GM21515 (cell line): ENCODE results near the gene PROSER1.
"Not testable (repeated sequence)": the region's sequence is repeated elsewhere in the genome, so short reads cannot be mapped to it uniquely, and the experiment has no call there.

Experiments
- ATAC-seq: cut with Tn5 transposase; IDR thresholded peaks from one replicate; pipeline ENCODE4 v1.9.1; 2021; ENCODE audit not compliant: unreplicated experiment

The PROSER1 gene

GRCh38 chr13:39032150-39032549 is 5.7 kb downstream of the PROSER1 start:
- no peak for ATAC-seq

DNA sequence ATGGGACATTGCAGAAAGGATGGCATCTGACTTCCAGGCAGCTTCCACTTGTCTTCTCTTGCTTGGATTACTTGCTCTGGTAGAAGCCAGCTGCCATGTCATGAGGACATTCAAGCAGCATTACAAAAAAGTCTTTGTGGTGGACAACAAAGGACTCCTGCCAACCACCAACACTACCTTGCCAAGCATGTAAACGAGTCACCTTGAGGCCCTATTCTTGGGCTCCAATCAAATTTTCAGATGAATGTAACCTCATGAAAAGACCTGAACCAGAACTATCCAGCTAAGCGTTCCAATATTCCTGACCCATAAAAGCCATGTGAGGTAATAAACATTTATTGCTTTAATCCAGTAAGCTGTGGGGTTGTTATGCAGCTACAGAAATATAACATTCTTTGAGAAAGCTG is 12.5 kb downstream of the PROSER1 start:
- ATAC-seq: no peak

DNA sequence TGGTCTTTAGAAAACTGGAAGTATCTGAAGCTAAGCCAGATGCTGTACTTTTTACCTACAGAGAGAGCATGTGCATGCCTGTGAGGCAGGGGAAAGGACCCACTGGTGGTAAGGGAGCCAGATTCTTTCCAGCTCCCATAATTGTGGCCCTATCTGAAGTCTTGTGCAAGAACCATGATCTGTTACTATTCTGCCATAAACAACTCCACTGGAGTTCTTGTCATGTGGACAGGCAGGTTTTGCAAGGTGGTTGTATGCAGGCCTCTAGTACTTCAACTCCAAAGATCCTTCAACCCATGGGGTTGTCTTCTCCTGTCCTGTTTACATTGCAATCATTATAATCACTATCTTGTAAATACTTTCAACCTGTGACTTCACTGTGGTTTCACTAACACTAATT is 14.1 kb downstream of the PROSER1 start:
- ATAC-seq: no peak

GRCh38 chr13:39023316-39023715 is 14.6 kb downstream of the PROSER1 start:
- no peak for ATAC-seq

GRCh38 chr13:39020853-39021462 is 16.9 kb downstream of the PROSER1 start:
- no peak for ATAC-seq

DNA sequence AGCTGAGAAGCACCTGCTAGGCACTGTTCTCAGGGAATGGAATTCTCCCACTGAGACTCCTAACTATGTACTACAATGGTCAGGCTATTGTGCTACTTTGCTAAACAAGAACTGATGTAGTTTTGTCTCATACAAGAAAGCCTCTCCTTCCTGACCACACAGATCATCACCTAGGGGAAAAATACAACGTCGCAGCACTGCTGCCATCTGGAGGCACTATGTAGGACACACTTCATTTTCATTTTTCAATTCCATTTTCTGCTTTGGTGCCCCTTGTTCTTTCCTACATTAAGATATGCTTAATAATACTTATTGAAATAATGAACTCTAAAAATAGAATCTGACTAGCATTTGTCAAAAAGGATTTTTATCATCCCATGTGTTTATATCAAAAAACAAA is 21.1 kb downstream of the PROSER1 start:
- peak; percentile 75 for ATAC-seq

DNA sequence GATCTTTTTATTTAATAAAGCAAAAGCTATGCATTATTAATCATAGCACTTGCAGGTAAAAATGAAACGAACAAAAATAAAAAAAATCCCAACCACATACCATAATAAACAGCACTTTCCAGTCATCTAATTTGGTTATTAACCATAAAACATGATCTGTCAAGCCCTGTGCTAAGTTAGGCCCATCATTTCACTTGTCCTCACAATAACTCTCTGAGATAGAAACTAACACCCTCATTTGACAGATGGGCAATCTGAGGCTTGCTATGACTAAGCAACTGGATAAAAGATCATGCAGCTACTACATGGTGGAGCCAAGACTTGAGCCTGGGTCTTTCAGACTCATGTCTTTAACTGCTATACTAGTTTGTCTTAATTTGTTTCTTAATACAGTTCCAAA is 21.8 kb downstream of the PROSER1 start:
- no peak for ATAC-seq

DNA sequence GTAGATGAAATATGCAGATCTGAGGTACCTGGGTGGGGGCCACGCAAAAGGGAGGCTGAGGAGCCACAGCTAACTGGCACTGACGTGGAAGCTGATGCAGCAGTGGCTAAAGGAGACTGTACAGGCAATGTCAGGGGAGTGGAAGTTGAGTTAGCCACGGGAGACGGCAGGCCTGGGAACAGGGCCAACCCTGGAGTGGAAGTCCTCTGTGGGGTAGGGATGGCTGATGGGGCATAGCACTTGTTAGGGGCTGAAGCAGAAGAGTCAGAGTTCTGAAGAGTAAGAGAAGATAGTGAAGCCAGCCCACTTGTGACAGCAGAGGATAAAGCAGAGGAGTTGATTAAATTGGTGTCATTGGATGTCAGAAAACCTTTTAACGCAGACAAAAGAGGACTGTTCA is 24.4 kb downstream of the PROSER1 start:
- no peak for ATAC-seq

DNA sequence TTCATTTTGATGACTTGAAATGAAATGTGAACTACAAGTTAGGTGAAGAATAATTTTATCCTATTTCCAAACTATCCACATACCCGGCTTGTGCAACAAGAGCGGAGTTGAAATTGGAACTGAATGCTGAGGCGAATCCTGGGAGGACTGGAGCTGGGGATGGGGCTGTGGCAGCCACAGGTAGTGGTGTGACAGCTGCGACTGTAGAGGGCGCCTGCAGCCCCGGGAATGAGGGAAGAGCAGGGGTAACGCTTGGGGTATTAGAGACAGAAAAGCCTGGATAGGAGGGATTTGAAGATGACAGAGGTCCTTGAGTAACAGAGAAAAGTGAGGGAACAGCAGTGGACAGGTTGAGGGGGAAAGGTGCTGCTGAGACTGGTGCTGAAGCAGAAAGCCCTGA is 25.3 kb downstream of the PROSER1 start:
- no peak for ATAC-seq

DNA sequence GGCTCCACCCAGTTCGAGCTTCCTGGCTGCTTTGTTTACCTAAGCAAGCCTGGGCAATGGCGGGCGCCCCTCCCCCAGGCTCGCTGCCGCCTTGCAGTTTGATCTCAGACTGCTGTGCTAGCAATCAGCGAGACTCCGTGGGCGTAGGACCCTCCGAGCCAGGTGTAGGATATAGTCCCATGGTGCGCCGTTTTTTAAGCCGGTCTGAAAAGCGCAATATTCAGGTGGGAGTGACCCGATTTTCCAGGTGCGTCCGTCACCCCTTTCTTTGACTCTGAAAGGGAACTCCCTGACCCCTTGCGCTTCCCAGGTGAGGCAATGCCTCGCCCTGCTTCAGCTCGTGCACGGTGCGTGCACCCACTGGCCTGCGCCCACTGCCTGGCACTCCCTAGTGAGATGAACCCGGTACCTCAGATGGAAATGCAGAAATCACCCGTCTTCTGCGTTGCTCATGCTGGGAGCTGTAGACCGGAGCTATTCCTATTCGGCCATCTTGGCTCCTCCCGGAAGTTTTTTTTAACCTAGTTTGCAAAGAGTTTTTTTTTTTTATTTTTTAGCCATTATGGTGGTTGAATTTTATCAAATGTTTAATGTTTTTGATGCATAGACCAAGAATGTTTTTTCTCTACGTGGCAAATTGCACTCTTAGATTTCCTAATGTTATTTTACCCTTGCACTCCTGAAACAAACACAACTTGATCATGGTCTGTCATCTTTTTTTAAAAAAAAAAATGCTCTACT is 31.3 kb downstream of the PROSER1 start:
- ATAC-seq: not testable (repeated sequence)

DNA sequence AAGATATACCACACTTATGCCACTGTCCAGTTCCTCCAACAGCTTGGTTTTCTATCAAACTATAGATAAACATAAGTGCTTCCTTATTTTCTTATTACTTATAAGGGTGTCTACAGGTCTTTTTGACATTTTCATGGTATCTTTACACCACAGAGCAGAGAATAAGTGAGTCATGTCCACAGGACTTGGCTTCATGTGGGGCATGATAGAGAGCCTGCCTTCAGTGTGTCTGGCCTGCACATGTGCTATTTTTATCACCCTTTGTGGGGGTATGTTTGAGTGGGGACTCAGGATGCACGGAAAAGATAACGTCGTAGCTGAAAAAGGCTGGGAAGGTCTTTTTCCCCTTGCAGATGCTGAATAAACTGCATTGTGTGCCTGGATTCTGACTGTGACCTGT is 39.1 kb downstream of the PROSER1 start:
- ATAC-seq: no peak

DNA sequence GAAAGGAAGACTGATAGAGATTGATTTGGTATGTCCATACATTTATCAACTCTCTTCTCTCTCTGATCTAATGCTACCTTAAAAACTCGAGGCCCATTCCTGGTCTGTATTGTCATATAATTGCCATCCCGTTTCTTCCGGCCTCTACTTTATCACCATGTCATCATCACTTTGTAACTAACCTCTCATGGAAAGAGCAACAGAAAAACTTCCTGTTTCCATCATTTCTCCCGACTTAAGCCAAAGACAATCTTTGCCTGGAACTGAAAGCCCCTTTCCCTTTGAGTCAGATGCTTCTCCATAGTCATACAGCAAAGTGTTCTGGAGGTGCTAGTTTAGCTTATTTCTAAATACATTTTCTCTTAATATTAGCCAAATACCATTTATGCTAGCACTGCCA is 44.5 kb downstream of the PROSER1 start:
- ATAC-seq: no peak

GRCh38 chr13:38990693-38991092 is 47.2 kb downstream of the PROSER1 start, which contains the start of gene STOML3:
TSS of gene STOML3 (minus strand) at chr13:38990831. CDS start at chr13:38990721, 110 bp downstream.
- no peak for ATAC-seq

GRCh38 chr13:38981096-38981495 is 56.8 kb downstream of the PROSER1 start:
- no peak for ATAC-seq

GRCh38 chr13:38980750-38981078 is 57.2 kb downstream of the PROSER1 start:
- ATAC-seq: no peak

- no peak for ATAC-seq
Observed at GRCh38 chr13:38979891-38980749, 57.8 kb downstream of the PROSER1 start.

DNA sequence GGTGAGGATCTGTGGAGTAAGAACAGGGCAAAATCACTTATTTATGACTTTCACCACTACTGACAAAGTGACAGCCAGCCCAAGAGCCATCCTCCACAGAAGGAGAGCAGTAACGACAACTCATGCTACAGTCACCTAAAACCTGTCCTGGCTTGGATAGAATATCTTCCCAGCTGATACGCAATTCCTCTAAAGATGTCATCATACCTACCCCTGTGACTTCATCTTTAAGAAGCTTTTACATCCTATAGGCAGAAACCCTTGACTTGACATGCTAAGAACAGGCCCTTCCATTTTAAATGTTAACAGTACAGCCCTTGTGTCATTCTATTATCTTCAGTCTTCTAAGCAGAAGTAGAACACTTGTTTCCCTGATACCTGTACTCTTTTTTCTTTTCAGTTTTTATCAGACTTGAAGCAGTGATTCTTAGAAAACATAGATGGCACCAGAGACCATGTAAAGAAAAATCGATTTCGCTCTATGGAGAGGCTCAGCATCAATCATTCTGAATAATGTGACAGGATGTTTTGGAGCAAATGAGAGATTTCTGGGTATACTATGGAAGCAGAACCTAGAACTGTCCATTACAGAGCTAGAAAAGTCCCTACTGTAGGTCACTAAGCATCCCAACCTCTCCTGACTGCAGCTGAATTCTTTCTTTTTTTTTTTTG is 67.4 kb downstream of the PROSER1 start:
- no peak for ATAC-seq

DNA sequence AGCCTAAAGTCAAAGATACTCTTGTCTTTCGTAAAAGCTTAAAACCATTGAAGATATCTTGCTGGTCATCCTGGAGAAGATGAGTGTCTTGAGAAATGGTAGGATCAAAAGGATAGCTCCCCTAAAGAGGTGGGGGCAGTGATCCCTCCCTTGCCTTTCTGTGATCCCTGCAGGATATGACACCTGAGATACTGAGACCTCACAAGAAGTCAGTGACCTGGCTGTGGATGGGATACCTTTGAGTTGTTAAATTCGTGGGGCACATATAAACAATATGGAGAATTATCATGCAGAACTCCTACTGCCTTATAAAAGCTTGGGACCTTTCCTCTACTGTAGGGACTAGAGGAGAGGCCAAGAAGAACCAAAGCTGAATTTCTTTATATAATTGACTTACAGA is 68.7 kb downstream of the PROSER1 start:
- ATAC-seq: no peak

DNA sequence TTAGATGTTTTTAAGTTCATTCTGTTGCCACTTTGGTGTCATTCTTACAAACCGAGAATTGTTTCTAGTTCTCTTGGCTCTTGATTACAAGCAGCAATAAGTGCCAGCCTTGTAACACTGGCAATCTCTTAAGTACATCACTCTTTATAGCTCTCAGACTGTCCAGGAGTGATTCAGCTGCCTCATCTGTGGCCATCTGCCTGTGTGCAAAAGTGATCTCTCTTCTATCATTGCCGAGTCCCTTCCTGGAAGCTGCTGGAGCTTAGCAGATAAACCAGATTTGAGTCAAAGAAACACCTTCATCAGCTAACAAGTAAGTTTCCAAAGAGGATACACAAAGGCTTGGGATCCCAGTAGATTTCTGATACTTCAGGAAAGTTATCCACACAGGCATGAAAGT is 70.4 kb downstream of the PROSER1 start:
- ATAC-seq: no peak

DNA sequence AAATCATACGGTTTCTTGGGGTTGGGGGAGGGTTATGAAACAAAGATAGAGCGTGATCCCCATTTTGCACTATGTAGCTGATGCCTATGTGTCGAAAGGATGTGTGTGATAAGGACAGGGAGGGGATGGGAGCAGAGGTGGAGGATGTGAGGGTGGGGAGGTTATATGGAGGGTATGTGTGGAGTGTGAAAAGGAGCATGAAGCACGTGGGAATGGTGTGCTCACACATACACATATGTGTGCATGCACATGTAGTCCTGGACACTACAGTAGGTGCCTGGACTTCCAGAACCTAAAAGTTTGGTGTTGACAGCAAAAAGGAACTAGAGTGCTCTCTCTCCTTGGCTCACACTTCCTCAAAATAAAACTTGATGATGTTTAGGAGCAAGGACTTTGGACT is 72.6 kb downstream of the PROSER1 start:
- no peak for ATAC-seq

DNA sequence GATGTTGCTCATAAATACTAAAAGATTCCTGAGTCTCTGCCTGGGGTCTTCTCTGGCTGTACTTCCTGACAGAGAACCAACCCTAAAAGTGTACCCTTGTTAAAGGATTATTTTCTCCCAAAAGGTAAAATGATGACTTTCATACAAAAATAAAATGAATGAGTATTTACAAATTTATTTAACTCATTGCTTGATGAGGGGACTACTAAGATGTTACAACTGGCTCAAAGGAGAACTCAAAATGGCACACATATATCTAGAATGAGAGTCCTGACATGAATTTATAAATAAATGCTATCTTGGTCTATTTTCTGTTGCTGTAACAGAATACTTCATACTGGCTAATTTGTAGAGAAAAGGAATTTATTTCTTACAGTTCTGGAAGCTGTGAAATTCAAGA is 77.7 kb downstream of the PROSER1 start:
- no peak for ATAC-seq
